ENCODE data around the gene TECPR2.

The TECPR2 gene

DNA sequence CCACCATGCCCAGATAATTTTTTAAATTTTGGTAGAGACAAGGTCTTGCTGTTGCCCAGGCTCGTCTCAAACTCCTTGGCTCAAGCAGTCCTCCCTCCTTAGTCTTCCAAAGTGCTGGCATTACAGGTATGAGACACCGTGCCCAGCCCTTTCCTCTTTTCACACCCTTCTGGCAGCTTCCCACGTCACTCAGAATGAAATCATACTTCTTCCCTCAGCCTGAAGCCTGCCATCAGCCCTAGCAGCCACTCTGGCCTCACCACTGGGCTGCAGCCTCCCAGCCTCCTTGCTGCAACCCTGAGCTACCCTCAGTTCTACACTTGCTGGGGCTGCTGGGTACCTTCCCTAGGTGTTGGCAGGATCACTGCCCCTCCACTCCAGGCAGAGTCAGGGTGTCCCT lies 128.6 kb downstream of the TECPR2 start:
- FAIRE-seq (no peak), DNase-seq (ENCODE audit: insufficient read length, low spot score) (no peak)
- no peak for TF ChIP-seq POLR2A (IDR thresholded peaks at IDR 0.05; ENCODE audit: low read depth, low read length)

DNA sequence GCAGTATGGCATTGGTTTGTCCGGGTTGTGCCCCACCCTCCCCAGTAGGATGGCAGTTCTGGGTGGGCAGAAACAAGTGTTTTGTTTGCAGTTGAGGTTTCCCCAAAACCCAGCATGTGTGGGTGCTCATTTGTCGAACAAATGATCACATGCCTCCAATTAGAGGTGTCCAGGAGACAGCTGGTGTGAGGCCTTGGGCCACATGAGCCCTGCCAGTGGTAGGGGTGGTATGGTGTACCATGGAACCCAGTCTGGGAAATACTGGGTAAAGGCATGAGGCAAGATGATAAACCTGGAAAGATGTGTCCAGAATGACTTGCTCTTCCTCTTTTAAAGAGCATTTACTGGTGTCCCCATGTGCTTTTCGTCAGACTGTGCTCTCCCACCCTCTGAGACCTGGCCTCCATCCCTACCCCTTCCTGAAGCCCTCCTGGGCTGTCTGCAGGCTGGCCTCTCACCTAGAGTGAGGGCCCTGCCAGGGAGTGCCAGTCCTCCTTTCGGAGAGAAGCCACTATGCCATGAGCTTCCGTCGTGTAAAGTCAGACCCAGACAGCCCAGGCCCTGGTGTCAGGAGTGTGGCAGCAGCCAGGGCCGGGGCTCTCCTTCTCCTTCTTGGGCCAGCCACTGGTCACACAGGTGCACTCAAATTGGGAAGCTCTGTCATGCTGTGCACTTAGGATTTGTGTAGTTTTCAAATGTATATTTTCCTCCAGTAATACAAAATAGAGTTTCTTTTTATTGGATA lies 129.2 kb downstream of the TECPR2 start:
- DNase-seq (ENCODE audit: insufficient read length, low spot score) (no peak), FAIRE-seq (no peak)
- no peak for TF ChIP-seq POLR2A (IDR thresholded peaks at IDR 0.05; ENCODE audit: low read depth, low read length)

DNA sequence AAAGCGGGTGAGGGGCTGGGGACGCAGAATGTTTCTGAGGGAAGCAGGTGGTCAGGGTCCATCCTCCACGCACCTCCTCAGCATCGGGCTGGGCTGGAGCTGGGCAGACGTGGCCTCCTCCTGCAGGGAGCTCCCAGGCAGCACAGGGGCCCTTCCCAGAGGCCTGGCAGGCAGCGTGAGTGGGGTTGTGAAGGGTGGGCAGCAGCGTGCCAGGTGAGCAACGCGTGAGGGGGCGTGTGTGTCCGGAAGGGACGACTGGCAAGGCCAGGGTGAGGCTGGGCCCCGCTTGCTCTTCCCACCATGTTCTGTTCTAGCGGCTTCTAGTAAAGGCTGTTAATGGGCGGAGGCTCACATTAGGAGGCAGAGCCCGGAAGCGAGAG lies 129.8 kb downstream of the TECPR2 start:
- no peak for FAIRE-seq
- TF ChIP-seq POLR2A (IDR thresholded peaks at IDR 0.05; ENCODE audit: low read depth, low read length) = no peak
- no peak for DNase-seq (ENCODE audit: insufficient read length, low spot score)

DNA sequence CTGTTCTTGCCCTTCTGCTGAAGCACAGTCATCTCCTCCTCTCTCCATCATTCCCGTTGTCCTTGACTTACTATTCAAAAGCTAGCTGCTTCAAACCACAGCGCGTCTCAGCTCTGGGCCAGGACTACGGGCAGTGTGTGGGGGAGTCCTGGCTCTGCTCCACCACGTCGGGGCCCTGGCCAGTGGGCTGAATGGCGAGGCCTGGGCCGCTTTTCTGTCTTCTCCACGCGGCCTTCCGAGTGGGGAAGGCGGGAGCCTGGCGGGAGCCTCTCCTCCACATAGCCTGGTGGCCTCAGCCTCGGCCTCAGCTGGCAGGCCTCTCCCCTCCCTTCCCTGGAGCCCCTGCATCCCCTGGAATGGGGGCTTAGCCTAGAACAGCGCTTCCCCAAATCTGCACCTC lies 130.4 kb downstream of the TECPR2 start:
- FAIRE-seq = no peak
- no peak for TF ChIP-seq POLR2A (IDR thresholded peaks at IDR 0.05; ENCODE audit: low read depth, low read length)

DNA sequence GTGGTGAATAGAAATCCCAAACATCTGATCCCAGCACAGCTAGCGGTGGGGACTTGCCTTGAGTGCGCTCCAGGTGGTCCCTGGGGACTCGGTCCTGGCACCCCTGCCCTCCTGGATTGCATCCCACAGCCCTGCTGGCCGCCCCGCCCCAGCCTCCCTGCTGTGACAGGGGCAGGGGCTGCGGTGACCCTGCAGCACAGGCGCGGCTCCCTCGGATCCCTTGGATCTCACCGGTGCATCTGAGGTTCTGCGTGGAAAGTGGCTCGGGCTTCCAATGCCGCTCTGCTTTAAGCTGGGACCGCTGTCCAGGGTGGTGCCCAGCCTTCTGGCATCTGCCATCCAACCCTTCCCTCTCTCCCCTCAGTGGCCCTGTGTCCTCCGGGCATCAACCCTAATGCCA lies 130.8 kb downstream of the TECPR2 start:
- no peak for TF ChIP-seq POLR2A (IDR thresholded peaks at IDR 0.05; ENCODE audit: low read depth, low read length)
- FAIRE-seq (no peak), DNase-seq (ENCODE audit: insufficient read length, low spot score) (no peak)

More for the DNA sequence above, 130.4 kb downstream of the TECPR2 start:
- no peak for DNase-seq (ENCODE audit: insufficient read length, low spot score)

DNA sequence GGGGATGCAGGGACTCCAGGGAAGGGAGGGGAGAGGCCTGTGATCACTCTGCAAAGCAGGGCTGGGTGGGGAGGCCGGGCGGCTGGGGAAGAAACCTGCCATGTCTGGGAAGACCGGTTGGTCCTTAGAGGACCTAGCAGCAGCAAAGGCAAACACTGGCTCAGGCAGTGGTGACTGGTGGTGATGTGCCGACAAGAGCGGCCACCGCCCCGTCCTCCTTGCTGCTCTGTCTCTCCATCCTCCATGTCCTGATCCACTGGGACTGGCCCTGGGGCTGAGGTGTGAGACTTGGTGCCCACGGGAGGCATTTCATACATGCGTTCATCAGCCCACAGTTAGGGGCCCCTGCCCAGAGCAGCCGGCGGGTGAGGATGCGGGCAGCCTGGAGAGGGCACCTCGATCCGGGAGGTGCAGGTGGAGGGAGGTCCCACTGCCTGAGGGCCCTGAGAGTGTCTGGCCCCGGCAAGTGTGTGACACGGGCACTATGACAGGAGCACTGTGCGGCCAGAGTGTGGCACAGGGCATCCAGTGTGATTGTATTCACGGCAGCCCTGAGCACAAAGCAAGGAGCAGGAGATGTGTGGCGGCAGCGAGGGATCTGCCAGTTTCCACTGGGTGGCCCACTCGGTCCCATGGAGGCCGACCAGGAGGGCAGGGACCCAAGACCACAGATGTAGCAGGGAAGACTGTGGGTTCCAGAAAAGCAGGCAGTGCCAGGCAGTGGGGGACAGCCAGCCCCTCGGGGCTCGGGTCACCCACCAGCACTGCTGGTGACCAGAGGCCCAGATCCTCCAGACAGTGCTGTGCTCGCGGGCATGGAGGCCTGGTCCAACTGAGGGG lies 133.0 kb downstream of the TECPR2 start:
- no peak for DNase-seq (ENCODE audit: insufficient read length, low spot score)
- TF ChIP-seq POLR2A (IDR thresholded peaks at IDR 0.05; ENCODE audit: low read depth, low read length) = no peak
- no peak for FAIRE-seq

DNA sequence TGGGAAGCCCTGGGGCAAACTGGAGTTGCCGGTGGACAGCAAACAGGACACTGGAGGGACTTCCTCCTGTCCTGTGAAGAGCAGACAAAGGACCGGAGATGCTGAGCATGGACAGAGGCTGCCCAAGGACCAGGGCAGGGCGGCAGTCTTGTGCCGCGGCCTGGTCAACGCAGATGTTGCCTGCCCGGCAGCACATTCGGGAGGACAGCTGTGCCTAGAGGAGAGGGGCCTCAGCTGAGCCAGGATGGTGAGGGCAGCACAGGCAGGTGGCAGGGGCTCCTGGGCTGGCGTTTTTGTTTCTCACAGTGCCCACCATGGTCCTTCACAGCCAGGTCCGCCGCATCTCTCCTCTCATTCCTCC lies 133.6 kb downstream of the TECPR2 start:
- no peak for TF ChIP-seq POLR2A (IDR thresholded peaks at IDR 0.05; ENCODE audit: low read depth, low read length)
- FAIRE-seq (no peak), DNase-seq (ENCODE audit: insufficient read length, low spot score) (no peak)

DNA sequence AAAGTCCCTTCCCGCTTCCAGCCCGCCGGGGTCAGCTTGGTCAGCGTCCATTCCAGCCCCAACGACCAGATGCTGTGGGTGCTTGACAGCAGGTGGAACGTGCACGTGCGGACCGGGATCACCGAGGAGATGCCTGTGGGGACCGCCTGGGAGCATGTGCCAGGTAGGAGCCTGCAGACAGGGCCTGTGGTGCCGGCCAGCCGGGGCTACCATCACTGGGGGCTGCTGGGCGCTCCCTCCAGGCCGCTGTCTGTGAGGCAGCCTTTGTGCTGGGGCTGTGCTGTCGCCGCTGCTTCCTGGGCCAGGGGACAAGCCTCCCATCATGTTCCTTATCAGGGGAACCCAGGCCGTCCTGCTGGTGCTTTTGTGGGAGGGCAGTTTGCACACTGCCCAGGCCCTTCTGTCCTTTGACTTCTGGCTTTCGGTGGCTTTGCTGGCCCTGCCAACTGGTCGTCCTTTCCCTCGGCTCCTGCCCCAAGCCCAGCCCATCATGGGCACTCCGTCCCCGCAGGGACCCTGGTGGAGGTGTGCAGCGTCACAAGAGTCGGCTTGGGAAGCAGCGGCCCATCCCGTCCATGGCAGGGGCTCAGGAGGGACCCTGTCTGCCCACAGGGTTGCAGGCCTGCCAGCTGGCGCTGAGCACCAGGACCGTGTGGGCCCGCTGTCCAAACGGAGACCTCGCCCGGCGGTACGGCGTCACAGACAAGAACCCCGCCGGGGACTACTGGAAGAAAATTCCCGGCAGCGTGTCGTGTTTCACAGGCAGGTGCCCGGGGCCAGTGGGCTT lies 134.4 kb downstream of the TECPR2 start:
- no peak for FAIRE-seq
- no peak for DNase-seq (ENCODE audit: insufficient read length, low spot score)
- no peak for TF ChIP-seq POLR2A (IDR thresholded peaks at IDR 0.05; ENCODE audit: low read depth, low read length)

DNA sequence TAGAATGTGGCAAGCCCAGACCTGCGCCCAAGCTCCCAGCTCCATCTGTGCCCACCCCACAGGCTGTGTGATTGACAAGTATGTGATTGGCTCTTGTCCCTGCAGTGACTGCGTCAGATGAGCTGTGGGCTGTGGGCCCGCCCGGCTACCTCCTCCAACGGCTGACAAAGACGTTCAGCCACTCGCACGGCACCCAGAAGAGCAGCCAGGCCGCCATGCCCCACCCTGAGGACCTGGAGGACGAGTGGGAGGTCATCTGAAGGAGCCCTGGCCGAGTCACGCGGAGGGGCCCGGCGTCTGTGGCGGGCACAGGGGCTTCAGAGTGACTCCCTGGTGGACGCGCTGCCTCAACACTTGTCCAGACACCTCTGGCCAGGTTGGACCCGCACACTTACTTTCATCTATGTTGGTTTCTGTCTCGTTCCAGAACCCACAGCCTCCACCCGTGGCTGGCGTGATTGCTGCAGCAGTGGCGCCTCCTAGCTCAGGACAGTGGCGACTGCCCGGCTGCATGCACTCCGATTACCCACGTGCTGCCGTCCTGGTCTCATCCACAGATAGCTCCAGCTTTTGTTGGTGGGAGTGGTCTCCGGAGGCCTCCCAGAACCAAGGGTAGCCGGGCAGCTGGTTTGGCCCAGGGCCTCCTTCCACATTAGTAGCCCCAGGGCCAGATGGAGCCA lies 135.4 kb downstream of the TECPR2 start:
- TF ChIP-seq POLR2A (IDR thresholded peaks at IDR 0.05; ENCODE audit: low read depth, low read length) = no peak
- FAIRE-seq (no peak), DNase-seq (ENCODE audit: insufficient read length, low spot score) (no peak)

DNA sequence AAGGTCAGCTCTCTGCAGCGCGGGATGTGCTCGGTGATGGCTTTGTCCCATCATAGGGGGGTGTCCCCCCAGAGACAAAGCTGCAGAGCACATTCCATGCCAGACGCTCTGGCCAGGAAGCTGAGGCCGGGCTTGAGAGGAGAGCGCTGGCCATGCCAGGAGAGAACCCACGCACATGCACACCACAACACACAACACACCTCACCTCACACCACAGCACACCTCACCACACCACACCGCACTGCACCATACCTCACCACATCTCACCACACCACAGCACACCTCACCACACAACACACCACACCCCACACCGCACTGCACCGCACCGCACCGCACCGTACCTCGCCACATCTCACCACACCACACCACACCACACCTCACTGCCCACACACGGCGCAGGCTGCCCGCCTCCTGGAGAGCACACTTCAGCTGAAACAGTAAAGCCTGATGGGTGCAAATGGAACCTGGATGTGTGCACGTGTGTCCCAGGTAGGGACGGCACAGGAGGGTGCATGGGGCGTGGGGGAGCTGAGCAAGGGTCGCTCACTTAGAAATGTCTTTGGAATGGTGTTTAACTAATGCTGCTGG lies 136.0 kb downstream of the TECPR2 start:
- TF ChIP-seq POLR2A (IDR thresholded peaks at IDR 0.05; ENCODE audit: low read depth, low read length) = no peak
- FAIRE-seq = no peak

DNA sequence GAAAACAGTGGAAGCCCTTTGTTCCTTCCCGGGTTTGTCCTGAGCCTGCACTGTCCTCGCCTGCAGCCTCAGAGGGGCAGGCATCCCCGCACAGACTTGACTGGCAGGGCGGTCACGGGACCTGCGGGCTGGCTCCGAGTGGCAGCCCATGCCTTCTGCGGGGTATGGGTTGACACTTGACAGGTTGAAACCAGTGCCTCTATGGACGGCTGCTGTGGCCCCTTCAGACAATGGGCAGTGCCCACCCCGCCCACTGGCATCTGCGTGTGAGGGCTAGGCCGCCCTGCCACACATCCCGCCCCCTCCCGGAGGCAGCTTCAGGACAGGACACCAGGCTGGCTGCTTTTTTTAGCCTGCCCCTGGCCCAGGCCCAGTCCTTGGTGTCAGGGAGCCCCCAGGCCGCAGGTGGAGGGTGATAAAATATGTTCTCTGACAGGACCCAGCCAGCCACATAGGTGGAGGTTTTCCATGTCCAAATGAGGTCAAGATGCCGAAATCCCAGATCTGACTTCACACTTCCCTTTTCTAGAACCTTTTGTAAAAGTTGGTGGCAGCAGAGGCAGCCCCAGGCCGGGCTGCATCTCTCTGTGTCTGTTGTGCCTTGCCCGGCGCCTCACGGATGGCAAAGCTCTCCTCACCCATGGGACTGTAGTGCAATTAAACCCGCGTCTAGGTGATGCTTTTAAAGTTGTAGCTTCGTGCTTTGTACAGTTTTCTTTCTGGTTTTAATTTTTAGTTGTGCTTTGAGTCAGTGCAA lies 136.8 kb downstream of the TECPR2 start:
- DNase-seq (ENCODE audit: insufficient read length, low spot score) = no peak
- no peak for TF ChIP-seq POLR2A (IDR thresholded peaks at IDR 0.05; ENCODE audit: low read depth, low read length)
- FAIRE-seq = no peak

More for the DNA sequence above, 136.0 kb downstream of the TECPR2 start:
- DNase-seq (ENCODE audit: insufficient read length, low spot score) = no peak

DNA sequence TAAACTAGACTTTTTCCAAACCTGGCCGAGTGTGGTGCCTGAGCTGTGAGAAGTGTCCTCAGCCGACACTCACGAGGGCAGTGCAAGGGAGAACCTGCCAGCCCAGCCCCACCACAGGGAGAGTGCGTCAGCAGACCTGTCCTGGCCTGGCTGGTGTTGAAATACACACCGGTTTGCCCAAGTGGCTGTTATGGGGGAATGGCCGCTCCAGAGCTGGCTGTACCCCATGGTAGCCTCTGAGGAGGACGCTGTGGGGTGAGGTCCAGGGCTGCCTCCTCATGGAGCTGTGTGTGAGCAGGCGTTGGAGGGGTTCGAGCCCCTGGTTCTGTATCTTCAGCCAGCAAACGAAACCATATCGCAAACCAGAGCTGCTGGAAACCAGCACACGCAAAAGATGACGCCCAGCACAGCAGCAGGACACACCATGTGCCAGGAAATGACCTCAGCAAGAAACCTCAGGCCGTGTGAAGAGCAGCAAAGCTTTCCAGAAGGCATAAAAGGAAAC lies 137.5 kb downstream of the TECPR2 start:
- no peak for FAIRE-seq
- no peak for TF ChIP-seq POLR2A (IDR thresholded peaks at IDR 0.05; ENCODE audit: low read depth, low read length)
- no peak for DNase-seq (ENCODE audit: insufficient read length, low spot score)

All from H54 (cell line).